HCT116 (cell line): ENCODE data around the gene CYSTM1. TPM values are rescaled to one million over a fixed set of nuclear protein-coding genes. Genes with fewer than 3 reads are reported as not detected.

Source experiments
- ATAC-seq: fragments of 200-7000 bp; cut with Tn5 transposase; 2 replicates; pipeline ENCODE4 v1.9.1; 2020; ENCODE audit warnings: mild to moderate bottlenecking, moderate library complexity
- BruUV-seq: library from RNA; stranded (reverse); fragments of 400-500 nt; replicated peaks from 2 replicates; lab custom pipeline; 2021; lab: Mats Ljungman, UMichigan
- CTCF ChIA-PET: fragments of 300-600 bp; sonication (Branson Sonifier 250); formaldehyde crosslinking; loops from one replicate; lab custom pipeline; 2021; ENCODE audit warnings: antibody characterized with exemption; lab: Charles Lee
- POLR2A ChIA-PET: fragments of 300-600, 350-600 bp; sonication (Branson Sonifier 250); formaldehyde crosslinking; loops from one replicate; lab custom pipeline; 2021; ENCODE audit warnings: antibody characterized with exemption; lab: Charles Lee
- RAD21 ChIA-PET, 2 experiments: fragments of 300-600 bp; sonication (Branson Sonifier 250); formaldehyde crosslinking; loops; one replicate each; lab custom pipeline; 2023; ENCODE audit warnings: low total read pairs in 2 of 2; ENCODE audit not compliant: uncharacterized antibody in 2 of 2, unreplicated experiment in 2 of 2, low non-redundant PET in 1 of 2; lab: Charles Lee
- DNase-seq: peaks from one replicate; pipeline ENCODE4 v3.0.0-alpha.2; 2010; ENCODE audit warnings: low read depth, low spot score
- H2AFZ ChIP-seq: fragments of 200-600 bp; shearing (Covaris generic), sonication (generic); 2 replicates; pipeline ENCODE4 v1.6.1; 2017; ENCODE audit warnings: low read depth, mixed run types, mixed read lengths, antibody characterized with exemption, low read length; ENCODE audit not compliant: poor library complexity, severe bottlenecking
- H3K27ac ChIP-seq: 2 replicates; pipeline ENCODE4 v1.5.1; 2012; ENCODE audit warnings: low read depth, low read length
- H3K27me3 ChIP-seq: fragments of 200-600 bp; sonication (generic); 2 replicates; pipeline ENCODE4 v1.6.1; 2016; ENCODE audit warnings: mixed run types, low read length, mixed read lengths; ENCODE audit not compliant: insufficient read depth
- H3K36me3 ChIP-seq, 2 experiments: fragments of 200-500 bp in 1 of 2; fragments of 200-600 bp in 1 of 2; sonication (Bioruptor generic) in 1 of 2; sonication (generic) in 1 of 2; 2 replicates each; pipeline versions ENCODE4 v1.5.1 to v1.6.1; 2014 to 2016; ENCODE audit warnings: low read length in 2 of 2, inconsistent platforms in 1 of 2, mixed read lengths in 1 of 2, mixed run types in 1 of 2; ENCODE audit not compliant: insufficient read depth in 2 of 2, control insufficient read depth in 1 of 2
- H3K4me1 ChIP-seq, 2 experiments: fragments of 200-600 bp in 1 of 2; sonication (generic) in 1 of 2; 2 replicates each; pipeline versions ENCODE4 v1.5.1 to v1.6.1; 2012 to 2017; ENCODE audit warnings: low read length in 2 of 2, inconsistent platforms in 1 of 2, mild to moderate bottlenecking in 1 of 2, mixed read lengths in 1 of 2, mixed run types in 1 of 2, moderate library complexity in 1 of 2; ENCODE audit not compliant: insufficient read depth in 2 of 2, control insufficient read depth in 1 of 2
- H3K4me2 ChIP-seq: fragments of 200-600 bp; sonication (generic); 2 replicates; pipeline ENCODE4 v1.6.1; 2017; ENCODE audit warnings: mixed run types, low read length, mixed read lengths
- H3K4me3 ChIP-seq, 2 experiments: fragments of 200-600 bp in 1 of 2; sonication (generic) in 1 of 2; replicated peaks in 1 of 2; 2 replicates each; pipeline ENCODE4 v1.5.1; 2011 to 2016; ENCODE audit warnings: low read length in 2 of 2, control low read depth in 1 of 2, low read depth in 1 of 2, mild to moderate bottlenecking in 1 of 2, mixed read lengths in 1 of 2, mixed run types in 1 of 2
- H3K79me2 ChIP-seq: fragments of 200-600 bp; sonication (generic); 2 replicates; pipeline ENCODE4 v1.6.1; 2017; ENCODE audit warnings: mild to moderate bottlenecking, mixed run types, low read length, moderate library complexity, mixed read lengths; ENCODE audit not compliant: insufficient read depth
- H3K9ac ChIP-seq: fragments of 200-600 bp; sonication (generic); 2 replicates; pipeline ENCODE4 v1.6.1; 2016; ENCODE audit warnings: low read length, mixed read lengths
- H3K9me2 ChIP-seq: fragments of 200-600 bp; sonication (generic), shearing (Covaris generic); 2 replicates; pipeline ENCODE4 v1.6.1; 2017; ENCODE audit warnings: mixed run types, mild to moderate bottlenecking, moderate library complexity; ENCODE audit not compliant: insufficient read depth
- H3K9me3 ChIP-seq, 2 experiments: fragments of 200-500 bp in 1 of 2; fragments of 200-600 bp in 1 of 2; sonication (Bioruptor generic) in 1 of 2; sonication (generic) in 1 of 2; 2 replicates each; pipeline ENCODE4 v1.6.1; 2014 to 2017; ENCODE audit warnings: low read length in 2 of 2, mixed read lengths in 2 of 2, inconsistent platforms in 1 of 2, low read depth in 1 of 2, mild to moderate bottlenecking in 1 of 2, mixed run types in 1 of 2, moderate library complexity in 1 of 2; ENCODE audit not compliant: control insufficient read depth in 1 of 2, insufficient read depth in 1 of 2
- H4K20me1 ChIP-seq: fragments of 200-600 bp; sonication (generic), shearing (Covaris generic); 2 replicates; pipeline ENCODE4 v1.6.1; 2017; ENCODE audit warnings: mixed run types, mild to moderate bottlenecking, moderate library complexity; ENCODE audit not compliant: insufficient read depth
- ATF3 ChIP-seq: IDR thresholded peaks from 2 replicates; pipeline ENCODE4 v1.6.1; 2012
- CBX3 ChIP-seq: IDR thresholded peaks from 2 replicates; pipeline ENCODE4 v1.6.1; 2012; ENCODE audit warnings: low read depth
- CEBPB ChIP-seq: IDR thresholded peaks from 2 replicates; pipeline ENCODE4 v1.6.1; 2012; ENCODE audit warnings: low read depth
- CTCF ChIP-seq, 3 experiments: fragments of 200-600 bp in 1 of 3; sonication (generic) in 1 of 3; IDR thresholded peaks in 2 of 3; conservative IDR thresholded peaks in 1 of 3; 2 replicates each; pipeline ENCODE4 v1.5.1; 2012 to 2017; ENCODE audit warnings: low read depth in 2 of 3, low read length in 2 of 3, antibody characterized with exemption in 1 of 3, borderline replicate concordance in 1 of 3, control low read depth in 1 of 3, mild to moderate bottlenecking in 1 of 3, mixed read lengths in 1 of 3, mixed run types in 1 of 3, moderate library complexity in 1 of 3; ENCODE audit not compliant: insufficient read depth in 1 of 3
- EGR1 ChIP-seq: IDR thresholded peaks from 2 replicates; pipeline ENCODE4 v1.6.1; 2012; ENCODE audit warnings: low read depth
- ELF1 ChIP-seq: IDR thresholded peaks from 2 replicates; pipeline ENCODE4 v1.6.1; 2012; ENCODE audit warnings: low read depth, borderline replicate concordance
- EZH2 ChIP-seq: fragments of 200-600 bp; sonication (generic); IDR thresholded peaks from 2 replicates; pipeline ENCODE4 v1.6.1; 2017; ENCODE audit warnings: antibody characterized with exemption, mixed run types
- FOSL1 ChIP-seq: IDR thresholded peaks from 2 replicates; pipeline ENCODE4 v1.6.1; 2012; ENCODE audit warnings: low read depth
- JUND ChIP-seq: IDR thresholded peaks from 2 replicates; pipeline ENCODE4 v1.6.1; 2012
- POLR2A ChIP-seq: IDR thresholded peaks from 2 replicates; pipeline ENCODE4 v1.7.0; 2011; ENCODE audit warnings: borderline replicate concordance; ENCODE audit not compliant: insufficient read depth, insufficient read length; ENCODE audit errors: extremely low read depth
- POLR2AphosphoS5 ChIP-seq: IDR thresholded peaks from 2 replicates; pipeline ENCODE4 v1.6.1; 2011; ENCODE audit warnings: mild to moderate bottlenecking, low read depth, low read length, moderate library complexity
- RAD21 ChIP-seq: IDR thresholded peaks from 2 replicates; pipeline ENCODE4 v1.6.1; 2012; ENCODE audit warnings: low read depth, mild to moderate bottlenecking
- REST ChIP-seq: IDR thresholded peaks from 2 replicates; pipeline ENCODE4 v1.6.1; 2012; ENCODE audit warnings: low read depth
- SIN3A ChIP-seq: IDR thresholded peaks from 2 replicates; pipeline ENCODE4 v1.6.1; 2012; ENCODE audit warnings: low read depth
- SP1 ChIP-seq: IDR thresholded peaks from 2 replicates; pipeline ENCODE4 v1.6.1; 2012; ENCODE audit warnings: low read depth
- SRF ChIP-seq: IDR thresholded peaks from 2 replicates; pipeline ENCODE4 v1.6.1; 2012; ENCODE audit warnings: low read depth
- YY1 ChIP-seq: IDR thresholded peaks from 2 replicates; pipeline ENCODE4 v1.6.1; 2011; ENCODE audit warnings: low read length, low read depth, moderate library complexity, mild to moderate bottlenecking; ENCODE audit not compliant: insufficient replicate concordance; ENCODE audit errors: extremely low read depth
- ZFX ChIP-seq: fragments of 450-650 bp; IDR thresholded peaks from 2 replicates; pipeline ENCODE4 v1.6.1; 2017
- intact Hi-C: fragments of 100-400 bp; cut with micrococcal nuclease; formaldehyde crosslinking; loops from 2 replicates; pipeline ENCODE4 v1.10.0; 2022
- total RNA-seq: library from RNA; stranded (reverse); gene quantifications from one replicate; pipeline ENCODE4 v1.2.1, GENCODE V29; 2021; ENCODE audit not compliant: unreplicated experiment

The CYSTM1 gene
- total RNA-seq, 1 experiment from 2014 or later, result 56.0 TPM

GRCh38 chr5:140175367-140176030 is 511 bp downstream of the CYSTM1 start:
- TF ChIP-seq FOSL1 (no peak), RAD21 (no peak), ZFX (0 out of 2 replicates have a peak, but pooled peaks have one; percentile 23), CBX3 (no peak), EGR1 (no peak), REST (no peak), CTCF (IDR thresholded peaks at IDR 0.05 in 2 of 3, conservative IDR thresholded peaks at IDR 0.05 in 1 of 3; ENCODE audit: borderline replicate concordance in 1 of 3, insufficient read depth in 1 of 3, low read depth in 2 of 3, low read length in 2 of 3) (0 out of 6 replicates have a peak, but pooled peaks of 2 of the 3 experiments have one; percentile 3 to 7), SRF (no peak), ELF1 (no peak), CEBPB (no peak), POLR2A (no peak), SP1 (no peak), EZH2 (no peak), POLR2AphosphoS5 (no peak), JUND (no peak), ATF3 (no peak), YY1 (no peak), SIN3A (no peak)
- TF ChIP-seq, all 23 proteins: peak for 2
- Histone ChIP-seq H3K9ac (peak overlapping the region; percentile 94), H3K9me2 (no peaks in the 10 kb centered on the region), H3K4me2 (peak overlapping the region; percentile 95), H4K20me1 (no peaks in the 10 kb centered on the region), H3K4me3 (peak overlapping the region; percentile 88 to 95), H3K4me1 (peaks cover 15 to 36% of the 10 kb centered on the region in 2 experiments), H3K27ac (peak overlapping the region; percentile 93), H3K9me3 (no peaks in the 10 kb centered on the region), H3K79me2 (peaks cover 36% of the 10 kb centered on the region), H2AFZ (no peak overlapping the region), H3K36me3 (no peaks in the 10 kb centered on the region), H3K27me3 (no peaks in the 10 kb centered on the region)
- CTCF ChIA-PET, result no interaction called here
- intact Hi-C loops, result loop anchor here (2.0 to 5.0 kb wide), 2 partner anchors 183 to 1442 kb away; partner anchors contain the start of gene DIAPH1
- no TSS peak for BruUV-seq
- ATAC-seq, result peak; percentile 52
- no peak for DNase-seq
- POLR2A ChIA-PET, result interaction anchor here (2.0 kb wide), 1 partner anchor 171 kb away, joined by 9 read pairs; the partner anchor contains the start of gene HBEGF
- RAD21 ChIA-PET, result no interaction called here
